ENCODE data around the gene ENO3.
"Not testable (repeated sequence)": the region's sequence is repeated elsewhere in the genome, so short reads cannot be mapped to it uniquely, and the experiment has no call there.

Gene ENO3

DNA sequence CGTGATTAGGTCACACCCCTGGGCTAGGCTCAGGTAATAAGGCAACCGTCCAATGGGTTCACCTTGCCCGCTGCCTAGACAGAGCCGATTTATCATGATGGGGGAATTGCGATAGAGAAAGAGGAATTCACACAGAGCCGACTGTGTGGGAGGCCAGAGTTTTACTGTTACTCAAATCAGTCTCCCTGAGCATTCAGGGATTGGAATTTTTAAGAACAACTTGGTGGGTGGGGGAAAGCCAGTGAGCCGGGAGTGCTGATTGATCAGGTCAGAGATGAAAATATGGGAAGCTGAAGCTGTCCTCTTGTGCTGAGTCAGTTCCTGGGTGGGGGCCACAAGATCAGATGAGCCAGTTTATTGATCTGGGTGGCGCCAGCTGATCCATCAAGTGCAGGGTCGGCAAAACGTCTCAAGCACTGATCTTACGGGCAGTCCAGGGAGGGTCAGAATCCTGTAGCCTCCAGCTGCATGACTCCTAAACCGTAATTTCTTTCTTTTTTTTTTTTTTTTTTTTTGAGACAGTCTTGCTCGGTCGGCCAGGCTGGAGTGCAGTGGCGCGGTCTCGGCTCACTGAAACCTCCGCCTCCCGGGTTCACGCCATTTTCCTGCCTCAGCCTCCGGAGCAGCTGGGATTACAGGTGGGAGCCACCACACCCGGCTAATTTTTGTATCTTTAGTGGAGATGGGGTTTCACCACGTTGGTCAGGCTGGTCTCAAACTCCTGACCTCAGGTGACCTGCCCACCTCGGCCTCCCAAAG is 24.2 kb upstream of the ENO3 start:
- not testable (repeated sequence) for H3K4me2 ChIP-seq (ENCODE audit: insufficient read depth, low read length, poor library complexity, severe bottlenecking); H3K9ac ChIP-seq (ENCODE audit: low read depth, low read length, poor library complexity); H3K36me3 ChIP-seq (replicated peaks in 1 of 2; ENCODE audit: control insufficient read depth in 2 of 2, insufficient read depth in 2 of 2, low read length in 2 of 2); H3K23ac ChIP-seq (ENCODE audit: low read depth, low read length, poor library complexity); H3K4me1 ChIP-seq (ENCODE audit: control insufficient read depth in 2 of 2, insufficient read depth in 1 of 2, low read depth in 1 of 2, low read length in 2 of 2); H3K18ac ChIP-seq (ENCODE audit: low read length); H3K9me3 ChIP-seq (replicated peaks in 1 of 2; ENCODE audit: control insufficient read depth in 2 of 2, insufficient read depth in 1 of 2, low read depth in 1 of 2, low read length in 2 of 2); H2AK5ac ChIP-seq (ENCODE audit: low read depth, low read length); H2BK5ac ChIP-seq (ENCODE audit: low read length); H2BK15ac ChIP-seq (ENCODE audit: low read length); H4K91ac ChIP-seq (ENCODE audit: low read depth, low read length, poor library complexity); H3K4me3 ChIP-seq (ENCODE audit: low read length in 2 of 2); H3K27me3 ChIP-seq (ENCODE audit: control insufficient read depth in 3 of 3, insufficient read depth in 3 of 3, low read depth in 1 of 3, low read length in 3 of 3); H2BK120ac ChIP-seq (ENCODE audit: low read depth, low read length); H3K79me1 ChIP-seq (ENCODE audit: low read depth, low read length); H2BK12ac ChIP-seq (ENCODE audit: low read length); H3K4ac ChIP-seq (ENCODE audit: low read length); H2AFZ ChIP-seq (ENCODE audit: low read length); DNase-seq (ENCODE audit: low spot score); H3K27ac ChIP-seq (replicated peaks; ENCODE audit: low read length); H3K14ac ChIP-seq (ENCODE audit: low read length); H4K8ac ChIP-seq (ENCODE audit: low read depth, low read length)
- WGBS, 2 donors (ENCODE audit: extremely low coverage in 2 of 2, insufficient read length in 2 of 2, insufficient replicate concordance in 1 of 2): no CpG with 5 or more reads among the region's 24 CpGs

DNA sequence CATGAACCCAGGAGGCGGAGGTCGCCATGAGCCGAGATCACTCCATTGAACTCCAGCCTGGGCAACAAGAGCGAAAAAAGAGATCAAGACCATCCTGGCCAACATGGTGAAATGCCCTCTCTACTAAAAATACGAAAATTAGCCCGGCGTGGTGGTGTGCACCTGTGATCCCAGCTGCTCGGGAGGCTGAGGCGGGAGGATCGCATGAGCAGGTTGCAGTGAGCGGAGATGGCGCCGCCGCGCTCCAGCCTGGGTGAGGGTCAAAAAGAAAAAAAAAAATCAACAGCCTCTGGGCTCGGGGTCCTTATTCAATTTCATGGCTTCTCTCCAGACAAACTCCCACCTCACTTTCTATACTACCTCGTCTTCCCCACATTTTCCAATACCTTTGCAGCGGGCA is 22.0 kb upstream of the ENO3 start:
- no peak overlapping the region for H3K4me3 ChIP-seq (ENCODE audit: low read length in 2 of 2)
- WGBS, 2 donors (ENCODE audit: extremely low coverage in 2 of 2, insufficient read length in 2 of 2, insufficient replicate concordance in 1 of 2): 100% methylated on average over 1 of the region's 18 CpGs; no CpG with 5 or more reads in 1 of the 2 donors

DNA sequence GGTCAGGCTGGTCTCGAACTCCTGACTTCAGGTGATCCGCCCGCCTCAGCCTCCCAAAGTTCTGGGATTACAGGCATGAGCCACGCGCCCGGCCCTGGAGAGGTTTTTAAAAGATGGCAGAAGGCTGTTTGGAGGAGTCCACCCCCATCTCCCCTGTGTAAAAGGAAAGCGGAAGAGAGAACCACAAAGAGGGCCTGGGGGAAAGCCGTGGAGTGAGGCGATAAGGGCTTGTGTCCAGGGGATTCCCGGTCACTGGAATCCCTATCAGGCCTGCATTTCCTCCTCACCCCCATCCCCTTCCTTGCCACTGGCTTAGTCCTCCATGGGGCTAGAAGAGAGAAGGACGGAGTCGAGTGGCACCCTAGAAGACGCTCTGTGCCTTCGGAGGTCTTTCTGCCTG is 19.0 kb upstream of the ENO3 start, which contains the start of gene GP1BA:
Gene GP1BA, plus strand, starts transcription at position 315 of the 400 bp plus-strand sequence. CDS start 328 bp downstream, outside the sequence.
- peak within 1 kb of the TSS; percentile 22 for H2BK5ac ChIP-seq (ENCODE audit: low read length)
- H3K9ac ChIP-seq (ENCODE audit: low read depth, low read length, poor library complexity): peak within 1 kb of the TSS; percentile 78
- H2AFZ ChIP-seq (ENCODE audit: low read length): no peak within 1 kb of the TSS
- H3K9me3 ChIP-seq (replicated peaks in 1 of 2; ENCODE audit: control insufficient read depth in 2 of 2, insufficient read depth in 1 of 2, low read depth in 1 of 2, low read length in 2 of 2): no peaks in the 10 kb centered on the region
- no peak within 1 kb of the TSS for H4K91ac ChIP-seq (ENCODE audit: low read depth, low read length, poor library complexity)
- no peak within 1 kb of the TSS for H2BK15ac ChIP-seq (ENCODE audit: low read length)
- DNase-seq (ENCODE audit: low spot score): no peak
- no peak within 1 kb of the TSS for H2BK12ac ChIP-seq (ENCODE audit: low read length)
- H2AK5ac ChIP-seq (ENCODE audit: low read depth, low read length): no peak within 1 kb of the TSS
- H3K4me2 ChIP-seq (ENCODE audit: insufficient read depth, low read length, poor library complexity, severe bottlenecking): no peak within 1 kb of the TSS
- no CpG with 5 or more reads among the region's 14 CpGs for WGBS, 2 donors (ENCODE audit: extremely low coverage in 2 of 2, insufficient read length in 2 of 2, insufficient replicate concordance in 1 of 2)
- no peak within 1 kb of the TSS for H2BK120ac ChIP-seq (ENCODE audit: low read depth, low read length)
- H3K27me3 ChIP-seq (ENCODE audit: control insufficient read depth in 3 of 3, insufficient read depth in 3 of 3, low read depth in 1 of 3, low read length in 3 of 3): no peaks in the 10 kb centered on the region
- no peak within 1 kb of the TSS for H3K4me3 ChIP-seq (ENCODE audit: low read length in 2 of 2)
- H3K14ac ChIP-seq (ENCODE audit: low read length): no peak within 1 kb of the TSS
- H3K18ac ChIP-seq (ENCODE audit: low read length): peak within 1 kb of the TSS; percentile 17
- H3K4ac ChIP-seq (ENCODE audit: low read length): no peak within 1 kb of the TSS
- no peak within 1 kb of the TSS for H3K23ac ChIP-seq (ENCODE audit: low read depth, low read length, poor library complexity)
- H4K8ac ChIP-seq (ENCODE audit: low read depth, low read length): no peak within 1 kb of the TSS
- no peaks in the 10 kb centered on the region for H3K79me1 ChIP-seq (ENCODE audit: low read depth, low read length)
- peaks cover 5 to 16% of the 10 kb centered on the region in 2 donors for H3K36me3 ChIP-seq (replicated peaks in 1 of 2; ENCODE audit: control insufficient read depth in 2 of 2, insufficient read depth in 2 of 2, low read length in 2 of 2)
- peaks cover 0 to 2% of the 10 kb centered on the region in 2 donors for H3K4me1 ChIP-seq (ENCODE audit: control insufficient read depth in 2 of 2, insufficient read depth in 1 of 2, low read depth in 1 of 2, low read length in 2 of 2)
- no peak within 1 kb of the TSS for H3K27ac ChIP-seq (replicated peaks; ENCODE audit: low read length)

More for the DNA sequence above, 22.0 kb upstream of the ENO3 start:
- Histone ChIP-seq H2BK15ac (ENCODE audit: low read length) (no peak overlapping the region), H4K91ac (ENCODE audit: low read depth, low read length, poor library complexity) (no peak overlapping the region), H3K4ac (ENCODE audit: low read length) (no peak overlapping the region), H3K23ac (ENCODE audit: low read depth, low read length, poor library complexity) (no peak overlapping the region), H3K18ac (ENCODE audit: low read length) (no peak overlapping the region), H3K14ac (ENCODE audit: low read length) (no peak overlapping the region), H3K79me1 (ENCODE audit: low read depth, low read length) (no peaks in the 10 kb centered on the region), H2AK5ac (ENCODE audit: low read depth, low read length) (no peak overlapping the region), H2AFZ (ENCODE audit: low read length) (no peak overlapping the region), H2BK5ac (ENCODE audit: low read length) (no peak overlapping the region), H3K36me3 (replicated peaks in 1 of 2; ENCODE audit: control insufficient read depth in 2 of 2, insufficient read depth in 2 of 2, low read length in 2 of 2) (no peaks in the 10 kb centered on the region), H3K4me2 (ENCODE audit: insufficient read depth, low read length, poor library complexity, severe bottlenecking) (no peak overlapping the region), H3K27ac (replicated peaks; ENCODE audit: low read length) (no peak overlapping the region), H2BK12ac (ENCODE audit: low read length) (no peak overlapping the region), H3K4me1 (ENCODE audit: control insufficient read depth in 2 of 2, insufficient read depth in 1 of 2, low read depth in 1 of 2, low read length in 2 of 2) (no peaks in the 10 kb centered on the region), H4K8ac (ENCODE audit: low read depth, low read length) (no peak overlapping the region), H3K9ac (ENCODE audit: low read depth, low read length, poor library complexity) (no peak overlapping the region), H3K9me3 (replicated peaks in 1 of 2; ENCODE audit: control insufficient read depth in 2 of 2, insufficient read depth in 1 of 2, low read depth in 1 of 2, low read length in 2 of 2) (no peaks in the 10 kb centered on the region), H3K27me3 (ENCODE audit: control insufficient read depth in 3 of 3, insufficient read depth in 3 of 3, low read depth in 1 of 3, low read length in 3 of 3) (no peaks in the 10 kb centered on the region), H2BK120ac (ENCODE audit: low read depth, low read length) (no peak overlapping the region)
- no peak for DNase-seq (ENCODE audit: low spot score)

DNA sequence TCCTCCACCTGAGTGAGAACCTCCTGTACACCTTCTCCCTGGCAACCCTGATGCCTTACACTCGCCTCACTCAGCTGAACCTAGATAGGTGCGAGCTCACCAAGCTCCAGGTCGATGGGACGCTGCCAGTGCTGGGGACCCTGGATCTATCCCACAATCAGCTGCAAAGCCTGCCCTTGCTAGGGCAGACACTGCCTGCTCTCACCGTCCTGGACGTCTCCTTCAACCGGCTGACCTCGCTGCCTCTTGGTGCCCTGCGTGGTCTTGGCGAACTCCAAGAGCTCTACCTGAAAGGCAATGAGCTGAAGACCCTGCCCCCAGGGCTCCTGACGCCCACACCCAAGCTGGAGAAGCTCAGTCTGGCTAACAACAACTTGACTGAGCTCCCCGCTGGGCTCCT is 18.2 kb upstream of the ENO3 start:
- Histone ChIP-seq H2AK5ac (ENCODE audit: low read depth, low read length) (no peak overlapping the region), H3K27me3 (ENCODE audit: control insufficient read depth in 3 of 3, insufficient read depth in 3 of 3, low read depth in 1 of 3, low read length in 3 of 3) (no peaks in the 10 kb centered on the region), H2BK5ac (ENCODE audit: low read length) (peak overlapping the region; percentile 22), H3K14ac (ENCODE audit: low read length) (no peak overlapping the region), H2BK12ac (ENCODE audit: low read length) (no peak overlapping the region), H3K36me3 (replicated peaks in 1 of 2; ENCODE audit: control insufficient read depth in 2 of 2, insufficient read depth in 2 of 2, low read length in 2 of 2) (peaks cover 11 to 24% of the 10 kb centered on the region in 2 donors), H3K9ac (ENCODE audit: low read depth, low read length, poor library complexity) (peak overlapping the region; percentile 72), H3K18ac (ENCODE audit: low read length) (peak overlapping the region; percentile 17), H2BK15ac (ENCODE audit: low read length) (no peak overlapping the region), H3K23ac (ENCODE audit: low read depth, low read length, poor library complexity) (no peak overlapping the region), H3K4ac (ENCODE audit: low read length) (no peak overlapping the region), H2BK120ac (ENCODE audit: low read depth, low read length) (no peak overlapping the region), H2AFZ (ENCODE audit: low read length) (no peak overlapping the region), H4K91ac (ENCODE audit: low read depth, low read length, poor library complexity) (no peak overlapping the region), H3K9me3 (replicated peaks in 1 of 2; ENCODE audit: control insufficient read depth in 2 of 2, insufficient read depth in 1 of 2, low read depth in 1 of 2, low read length in 2 of 2) (no peaks in the 10 kb centered on the region), H4K8ac (ENCODE audit: low read depth, low read length) (no peak overlapping the region), H3K27ac (replicated peaks; ENCODE audit: low read length) (no peak overlapping the region), H3K79me1 (ENCODE audit: low read depth, low read length) (peaks cover 3% of the 10 kb centered on the region), H3K4me1 (ENCODE audit: control insufficient read depth in 2 of 2, insufficient read depth in 1 of 2, low read depth in 1 of 2, low read length in 2 of 2) (peaks cover 0 to 2% of the 10 kb centered on the region in 2 donors), H3K4me2 (ENCODE audit: insufficient read depth, low read length, poor library complexity, severe bottlenecking) (no peak overlapping the region), H3K4me3 (ENCODE audit: low read length in 2 of 2) (no peak overlapping the region)
- WGBS, 2 donors (ENCODE audit: extremely low coverage in 2 of 2, insufficient read length in 2 of 2, insufficient replicate concordance in 1 of 2): no CpG with 5 or more reads among the region's 12 CpGs
- no peak for DNase-seq (ENCODE audit: low spot score)

All from neuronal stem cell (in vitro differentiated cells).